AG04450 (cell line): Measurements from ENCODE around the gene LENG1. TPM values are rescaled to one million over a fixed set of nuclear protein-coding genes. Genes with fewer than 3 reads are reported as not detected.

Experiments
- CTCF ChIA-PET: fragments of 300-600, 350-600 bp; formaldehyde crosslinking; extraction: SDS; loops from one replicate; lab custom pipeline; 2022; ENCODE audit warnings: antibody characterized with exemption, inconsistent platforms; lab: Charles Lee
- POLR2A ChIA-PET: fragments of 350-600 bp; formaldehyde crosslinking; extraction: SDS; loops from one replicate; lab custom pipeline; 2021; ENCODE audit warnings: antibody characterized with exemption, inconsistent platforms; lab: Yijun Ruan, JAX
- DNase-seq: peaks from one replicate; pipeline ENCODE4 v3.0.0-alpha.2; 2011; ENCODE audit warnings: low read depth, low spot score
- H3K27ac ChIP-seq: one replicate; pipeline ENCODE4 v1.5.1; 2012; ENCODE audit warnings: low read depth, low read length, control low read depth
- H3K27me3 ChIP-seq: one replicate; pipeline ENCODE4 v1.6.0; 2012; ENCODE audit warnings: low read length; ENCODE audit not compliant: control insufficient read depth, insufficient read depth
- H3K4me3 ChIP-seq: 2 replicates; pipeline ENCODE4 v1.5.1; 2011; ENCODE audit warnings: mild to moderate bottlenecking, low read depth, low read length, control low read depth
- H3K9me3 ChIP-seq: 2 replicates; pipeline ENCODE4 v1.5.1; 2012; ENCODE audit warnings: low read length; ENCODE audit not compliant: control insufficient read depth, insufficient read depth
- CTCF ChIP-seq: IDR thresholded peaks from 2 replicates; pipeline ENCODE4 v1.5.1; 2011; ENCODE audit warnings: low read depth, low read length, control low read depth, inconsistent platforms
- polyA plus RNA-seq: library from polyadenylated mRNA; depleted of rRNA; stranded (reverse); fragments of >200 nt; gene quantifications from 2 replicates; pipeline ENCODE4 v1.2.3, GENCODE V29; 2011

The LENG1 gene
- polyA plus RNA-seq, 1 experiment = 3.3 TPM

GRCh38 chr19:54193011-54193410 is 33.5 kb upstream of the LENG1 start:
- TF ChIP-seq CTCF = no peak
- no peaks in the 10 kb centered on the region for H3K9me3 ChIP-seq
- H3K27ac ChIP-seq = no peak overlapping the region
- H3K27me3 ChIP-seq = no peaks in the 10 kb centered on the region
- ChIA-PET CTCF (interaction anchor here (0.7 kb wide), 1 partner anchor 1062 kb away, joined by 3 read pairs; no protein-coding TSS in a partner anchor), POLR2A (interaction anchor here (0.7 kb wide), 1 partner anchor 17 kb away, joined by 5 read pairs; no protein-coding TSS in a partner anchor)
- no peak for DNase-seq
- no peak overlapping the region for H3K4me3 ChIP-seq

- Histone ChIP-seq H3K27me3 (no peaks in the 10 kb centered on the region), H3K27ac (peak overlapping the region; percentile 40), H3K4me3 (peak overlapping the region; percentile 84), H3K9me3 (no peaks in the 10 kb centered on the region)
- no peak for TF ChIP-seq CTCF
- POLR2A ChIA-PET = interaction anchor here (0.6 to 3.4 kb wide), 7 partner anchors 9 to 142 kb away, joined by 3 to 50 read pairs (median 10); partner anchors contain the start of genes CNOT3 and RPS9
- CTCF ChIA-PET = interaction anchor here (0.6 to 1.4 kb wide), 5 partner anchors 9 to 1061 kb away, joined by 3 to 9 read pairs (median 4); partner anchors contain the start of gene RPS9
- no peak for DNase-seq
These were observed 32.4 kb upstream of the LENG1 start for GRCh38 chr19:54191811-54192453.

GRCh38 chr19:54191011-54191810 is 31.7 kb upstream of the LENG1 start, which contains the start of gene TSEN34:
Gene TSEN34, plus strand, starts transcription at chr19:54191308. Its CDS starts 57 bp downstream, at chr19:54191365.
- no peaks in the 10 kb centered on the region for H3K9me3 ChIP-seq
- TF ChIP-seq CTCF = no peak
- peak within 1 kb of the TSS; percentile 99 for H3K27ac ChIP-seq
- POLR2A ChIA-PET = interaction anchor here (0.6 to 3.4 kb wide), 9 partner anchors 10 to 282 kb away, joined by 3 to 50 read pairs (median 6); partner anchors contain the start of genes CDC42EP5, CNOT3, LENG1 and RPS9
- CTCF ChIA-PET = interaction anchor here (0.6 to 1.4 kb wide), 4 partner anchors 10 to 41 kb away, joined by 3 to 9 read pairs (median 4); partner anchors contain the start of gene RPS9
- H3K27me3 ChIP-seq = no peaks in the 10 kb centered on the region
- peak within 1 kb of the TSS; percentile 84 for H3K4me3 ChIP-seq
- no peak for DNase-seq

DNA sequence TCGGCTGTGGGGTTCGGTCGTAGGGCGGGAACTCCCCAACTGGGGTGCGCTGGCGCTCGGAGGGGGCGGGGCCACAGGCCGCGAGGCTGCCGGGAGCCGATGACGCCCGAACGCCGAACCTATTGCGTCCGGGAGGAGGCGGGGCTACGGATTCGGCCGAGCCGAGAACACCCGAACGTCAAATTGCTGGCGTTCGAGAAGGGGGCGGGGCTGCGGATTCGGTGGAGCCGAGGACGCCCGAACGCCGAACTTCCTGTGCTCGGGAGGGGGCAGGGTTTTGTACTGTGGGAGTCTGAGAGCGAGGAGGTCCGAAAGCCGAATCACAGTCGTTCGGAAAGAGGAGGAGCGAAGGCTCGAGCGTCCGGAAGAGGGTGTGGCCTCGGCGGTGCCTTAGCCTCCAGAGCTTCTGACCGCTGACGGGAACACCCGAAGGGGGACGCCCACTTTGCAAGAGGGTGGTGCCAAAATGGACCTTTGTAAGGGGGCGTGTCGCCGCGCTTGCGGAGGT is 31.0 kb upstream of the LENG1 start:
- ChIA-PET POLR2A (interaction anchor here (0.6 to 3.4 kb wide), 9 partner anchors 11 to 283 kb away, joined by 3 to 50 read pairs (median 6); partner anchors contain the start of genes CDC42EP5, CNOT3, LENG1 and RPS9), CTCF (no interaction called here)
- no peaks in the 10 kb centered on the region for H3K27me3 ChIP-seq
- peak; percentile 99 for DNase-seq
- peak overlapping the region; percentile 99 for H3K27ac ChIP-seq
- H3K9me3 ChIP-seq = no peaks in the 10 kb centered on the region
- H3K4me3 ChIP-seq = peak overlapping the region; percentile 84
- TF ChIP-seq CTCF = no peak
